ENCODE data around the gene KLF6. TPM values are rescaled to one million over a fixed set of nuclear protein-coding genes. Genes with fewer than 3 reads are reported as not detected.

The KLF6 gene
- total and polyA plus RNA-seq, 9 of the 15 experiments (the other 6 are each of a cell fraction or from before 2014, with no cell fraction given): 3.2 to 23.9 (median 8.0) TPM

DNA sequence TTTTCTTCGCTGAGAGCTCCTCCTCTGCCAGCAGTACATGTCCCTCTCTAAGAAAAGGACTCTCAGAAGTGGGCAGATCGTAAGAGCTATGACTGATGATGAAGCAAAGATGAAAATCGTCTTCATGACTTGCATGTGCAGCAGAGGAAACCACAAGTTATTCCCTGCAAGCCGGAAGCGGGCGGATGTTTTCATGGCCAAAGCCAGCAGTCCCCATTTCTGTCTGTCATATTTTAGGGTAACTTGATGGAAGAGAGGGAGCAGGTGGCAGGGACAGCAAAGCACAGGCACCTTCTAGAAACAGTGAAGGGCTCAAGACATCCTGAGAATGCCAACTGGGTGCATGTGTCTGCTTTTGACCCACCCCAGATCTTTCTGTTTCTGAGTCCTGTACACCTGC, 19.9 kb downstream of the KLF6 start (continued):
- TF ChIP-seq, protein P1, sequence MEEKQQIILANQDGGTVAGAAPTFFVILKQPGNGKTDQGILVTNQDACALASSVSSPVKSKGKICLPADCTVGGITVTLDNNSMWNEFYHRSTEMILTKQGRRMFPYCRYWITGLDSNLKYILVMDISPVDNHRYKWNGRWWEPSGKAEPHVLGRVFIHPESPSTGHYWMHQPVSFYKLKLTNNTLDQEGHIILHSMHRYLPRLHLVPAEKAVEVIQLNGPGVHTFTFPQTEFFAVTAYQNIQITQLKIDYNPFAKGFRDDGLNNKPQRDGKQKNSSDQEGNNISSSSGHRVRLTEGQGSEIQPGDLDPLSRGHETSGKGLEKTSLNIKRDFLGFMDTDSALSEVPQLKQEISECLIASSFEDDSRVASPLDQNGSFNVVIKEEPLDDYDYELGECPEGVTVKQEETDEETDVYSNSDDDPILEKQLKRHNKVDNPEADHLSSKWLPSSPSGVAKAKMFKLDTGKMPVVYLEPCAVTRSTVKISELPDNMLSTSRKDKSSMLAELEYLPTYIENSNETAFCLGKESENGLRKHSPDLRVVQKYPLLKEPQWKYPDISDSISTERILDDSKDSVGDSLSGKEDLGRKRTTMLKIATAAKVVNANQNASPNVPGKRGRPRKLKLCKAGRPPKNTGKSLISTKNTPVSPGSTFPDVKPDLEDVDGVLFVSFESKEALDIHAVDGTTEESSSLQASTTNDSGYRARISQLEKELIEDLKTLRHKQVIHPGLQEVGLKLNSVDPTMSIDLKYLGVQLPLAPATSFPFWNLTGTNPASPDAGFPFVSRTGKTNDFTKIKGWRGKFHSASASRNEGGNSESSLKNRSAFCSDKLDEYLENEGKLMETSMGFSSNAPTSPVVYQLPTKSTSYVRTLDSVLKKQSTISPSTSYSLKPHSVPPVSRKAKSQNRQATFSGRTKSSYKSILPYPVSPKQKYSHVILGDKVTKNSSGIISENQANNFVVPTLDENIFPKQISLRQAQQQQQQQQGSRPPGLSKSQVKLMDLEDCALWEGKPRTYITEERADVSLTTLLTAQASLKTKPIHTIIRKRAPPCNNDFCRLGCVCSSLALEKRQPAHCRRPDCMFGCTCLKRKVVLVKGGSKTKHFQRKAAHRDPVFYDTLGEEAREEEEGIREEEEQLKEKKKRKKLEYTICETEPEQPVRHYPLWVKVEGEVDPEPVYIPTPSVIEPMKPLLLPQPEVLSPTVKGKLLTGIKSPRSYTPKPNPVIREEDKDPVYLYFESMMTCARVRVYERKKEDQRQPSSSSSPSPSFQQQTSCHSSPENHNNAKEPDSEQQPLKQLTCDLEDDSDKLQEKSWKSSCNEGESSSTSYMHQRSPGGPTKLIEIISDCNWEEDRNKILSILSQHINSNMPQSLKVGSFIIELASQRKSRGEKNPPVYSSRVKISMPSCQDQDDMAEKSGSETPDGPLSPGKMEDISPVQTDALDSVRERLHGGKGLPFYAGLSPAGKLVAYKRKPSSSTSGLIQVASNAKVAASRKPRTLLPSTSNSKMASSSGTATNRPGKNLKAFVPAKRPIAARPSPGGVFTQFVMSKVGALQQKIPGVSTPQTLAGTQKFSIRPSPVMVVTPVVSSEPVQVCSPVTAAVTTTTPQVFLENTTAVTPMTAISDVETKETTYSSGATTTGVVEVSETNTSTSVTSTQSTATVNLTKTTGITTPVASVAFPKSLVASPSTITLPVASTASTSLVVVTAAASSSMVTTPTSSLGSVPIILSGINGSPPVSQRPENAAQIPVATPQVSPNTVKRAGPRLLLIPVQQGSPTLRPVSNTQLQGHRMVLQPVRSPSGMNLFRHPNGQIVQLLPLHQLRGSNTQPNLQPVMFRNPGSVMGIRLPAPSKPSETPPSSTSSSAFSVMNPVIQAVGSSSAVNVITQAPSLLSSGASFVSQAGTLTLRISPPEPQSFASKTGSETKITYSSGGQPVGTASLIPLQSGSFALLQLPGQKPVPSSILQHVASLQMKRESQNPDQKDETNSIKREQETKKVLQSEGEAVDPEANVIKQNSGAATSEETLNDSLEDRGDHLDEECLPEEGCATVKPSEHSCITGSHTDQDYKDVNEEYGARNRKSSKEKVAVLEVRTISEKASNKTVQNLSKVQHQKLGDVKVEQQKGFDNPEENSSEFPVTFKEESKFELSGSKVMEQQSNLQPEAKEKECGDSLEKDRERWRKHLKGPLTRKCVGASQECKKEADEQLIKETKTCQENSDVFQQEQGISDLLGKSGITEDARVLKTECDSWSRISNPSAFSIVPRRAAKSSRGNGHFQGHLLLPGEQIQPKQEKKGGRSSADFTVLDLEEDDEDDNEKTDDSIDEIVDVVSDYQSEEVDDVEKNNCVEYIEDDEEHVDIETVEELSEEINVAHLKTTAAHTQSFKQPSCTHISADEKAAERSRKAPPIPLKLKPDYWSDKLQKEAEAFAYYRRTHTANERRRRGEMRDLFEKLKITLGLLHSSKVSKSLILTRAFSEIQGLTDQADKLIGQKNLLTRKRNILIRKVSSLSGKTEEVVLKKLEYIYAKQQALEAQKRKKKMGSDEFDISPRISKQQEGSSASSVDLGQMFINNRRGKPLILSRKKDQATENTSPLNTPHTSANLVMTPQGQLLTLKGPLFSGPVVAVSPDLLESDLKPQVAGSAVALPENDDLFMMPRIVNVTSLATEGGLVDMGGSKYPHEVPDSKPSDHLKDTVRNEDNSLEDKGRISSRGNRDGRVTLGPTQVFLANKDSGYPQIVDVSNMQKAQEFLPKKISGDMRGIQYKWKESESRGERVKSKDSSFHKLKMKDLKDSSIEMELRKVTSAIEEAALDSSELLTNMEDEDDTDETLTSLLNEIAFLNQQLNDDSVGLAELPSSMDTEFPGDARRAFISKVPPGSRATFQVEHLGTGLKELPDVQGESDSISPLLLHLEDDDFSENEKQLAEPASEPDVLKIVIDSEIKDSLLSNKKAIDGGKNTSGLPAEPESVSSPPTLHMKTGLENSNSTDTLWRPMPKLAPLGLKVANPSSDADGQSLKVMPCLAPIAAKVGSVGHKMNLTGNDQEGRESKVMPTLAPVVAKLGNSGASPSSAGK (IDR thresholded peaks at IDR 0.05): peak; percentile 70
- TF ChIP-seq PTBP1 (IDR thresholded peaks at IDR 0.05; ENCODE audit: low read depth, low read length) (no peak), SMAD1 (IDR thresholded peaks at IDR 0.05; ENCODE audit: low read depth, low read length, partially characterized antibody) (no peak), CREB5 (CRISPR knock-in tag; IDR thresholded peaks at IDR 0.05) (no peak), NELFE (IDR thresholded peaks at IDR 0.05; ENCODE audit: insufficient read depth, insufficient read length) (no peak), ADNP (tag; IDR thresholded peaks at IDR 0.05) (no peak), FOXA3 (CRISPR knock-in tag; conservative IDR thresholded peaks at IDR 0.05 in 1 of 2, IDR thresholded peaks at IDR 0.05 in 1 of 2) (no peak), PCBP2 (IDR thresholded peaks at IDR 0.05; ENCODE audit: low read depth, low read length, poor library complexity, severe bottlenecking) (no peak), DACH1 (IDR thresholded peaks at IDR 0.05; ENCODE audit: partially characterized antibody) (no peak), OTX1 (CRISPR knock-in tag; IDR thresholded peaks at IDR 0.05) (no peak), ETS2 (tag; IDR thresholded peaks at IDR 0.05; ENCODE audit: borderline replicate concordance, poor library complexity, severe bottlenecking) (no peak), HOXB6 (CRISPR knock-in tag; IDR thresholded peaks at IDR 0.05; ENCODE audit: borderline replicate concordance) (no peak), ZNF263 (CRISPR knock-in tag; IDR thresholded peaks at IDR 0.05; ENCODE audit: borderline replicate concordance) (no peak)
- TF ChIP-seq, protein P2, sequence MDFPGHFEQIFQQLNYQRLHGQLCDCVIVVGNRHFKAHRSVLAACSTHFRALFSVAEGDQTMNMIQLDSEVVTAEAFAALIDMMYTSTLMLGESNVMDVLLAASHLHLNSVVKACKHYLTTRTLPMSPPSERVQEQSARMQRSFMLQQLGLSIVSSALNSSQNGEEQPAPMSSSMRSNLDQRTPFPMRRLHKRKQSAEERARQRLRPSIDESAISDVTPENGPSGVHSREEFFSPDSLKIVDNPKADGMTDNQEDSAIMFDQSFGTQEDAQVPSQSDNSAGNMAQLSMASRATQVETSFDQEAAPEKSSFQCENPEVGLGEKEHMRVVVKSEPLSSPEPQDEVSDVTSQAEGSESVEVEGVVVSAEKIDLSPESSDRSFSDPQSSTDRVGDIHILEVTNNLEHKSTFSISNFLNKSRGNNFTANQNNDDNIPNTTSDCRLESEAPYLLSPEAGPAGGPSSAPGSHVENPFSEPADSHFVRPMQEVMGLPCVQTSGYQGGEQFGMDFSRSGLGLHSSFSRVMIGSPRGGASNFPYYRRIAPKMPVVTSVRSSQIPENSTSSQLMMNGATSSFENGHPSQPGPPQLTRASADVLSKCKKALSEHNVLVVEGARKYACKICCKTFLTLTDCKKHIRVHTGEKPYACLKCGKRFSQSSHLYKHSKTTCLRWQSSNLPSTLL (IDR thresholded peaks at IDR 0.05): no peak

Measured in K562 (cell line).